CD4-positive, alpha-beta T cell treated with Interleukin-6 at 100 ng/mL for 8 hours (primary cell): Measurements from ENCODE around the gene ZBTB22.

ENCODE experiments used
- DNase-seq: peaks from one replicate; pipeline ENCODE4 v3.0.0-alpha.2; 2020; ENCODE audit warnings: mixed read lengths, low spot score

ZBTB22 gene

GRCh38 chr6:33330736-33331135, 13.2 kb upstream of the ZBTB22 start:
- no peak for DNase-seq

- no peak for DNase-seq
Measured at GRCh38 chr6:33329058-33329457, 11.5 kb upstream of the ZBTB22 start.

GRCh38 chr6:33324125-33324524, 6.6 kb upstream of the ZBTB22 start:
- no peak for DNase-seq

GRCh38 chr6:33323623-33323948, 6.0 kb upstream of the ZBTB22 start:
- no peak for DNase-seq

GRCh38 chr6:33321227-33321626, 3.7 kb upstream of the ZBTB22 start:
- DNase-seq = no peak

- no peak for DNase-seq
Measured at GRCh38 chr6:33320315-33321181, 3.0 kb upstream of the ZBTB22 start.

GRCh38 chr6:33319939-33320314, 2.4 kb upstream of the ZBTB22 start:
- DNase-seq = no peak

- no peak for DNase-seq
Measured at GRCh38 chr6:33318426-33319073, 1.0 kb upstream of the ZBTB22 start.

GRCh38 chr6:33317419-33317668, 200 bp downstream of the ZBTB22 start:
- no peak for DNase-seq

- no peak for DNase-seq
Measured at GRCh38 chr6:33316603-33317418, 733 bp downstream of the ZBTB22 start.

GRCh38 chr6:33315793-33316602, 1.5 kb downstream of the ZBTB22 start:
- no peak for DNase-seq

- no peak for DNase-seq
Measured at GRCh38 chr6:33314943-33315792, 2.4 kb downstream of the ZBTB22 start.

- peak; percentile 65 for DNase-seq
Measured at GRCh38 chr6:33314515-33314942, 3.0 kb downstream of the ZBTB22 start.

- DNase-seq = peak; percentile 82
Measured at GRCh38 chr6:33313709-33314514, 3.6 kb downstream of the ZBTB22 start, which contains the start of gene TAPBP. TAPBP (minus strand) TSS chr6:33314078; CDS start chr6:33314041, 37 bp downstream.

GRCh38 chr6:33313105-33313708, 4.3 kb downstream of the ZBTB22 start:
- no peak for DNase-seq

- DNase-seq = peak; percentile 91
Measured at GRCh38 chr6:33312361-33313104, 5.0 kb downstream of the ZBTB22 start.

GRCh38 chr6:33306356-33306755, 11.2 kb downstream of the ZBTB22 start:
- DNase-seq = no peak

GRCh38 chr6:33305052-33305451, 12.5 kb downstream of the ZBTB22 start:
- no peak for DNase-seq

GRCh38 chr6:33304216-33304615, 13.3 kb downstream of the ZBTB22 start:
- DNase-seq = no peak
